Measurements from ENCODE around the gene DLG5. TPM values are rescaled to one million over a fixed set of nuclear protein-coding genes. Genes with fewer than 3 reads are reported as not detected.

DLG5 gene
- polyA plus RNA-seq, 3 donors, result 0.14 to 0.77 TPM; not detected in 1

GRCh38 chr10:77960829-77961329 lies 34.3 kb upstream of the DLG5 start:
- Histone ChIP-seq H2AFZ (ENCODE audit: insufficient read depth, low read depth, low read length, poor library complexity, severe bottlenecking) (no peak overlapping the region), H4K20me1 (ENCODE audit: insufficient read depth, low read length) (no peaks in the 10 kb centered on the region), H3K79me2 (ENCODE audit: insufficient read depth, low read length) (no peaks in the 10 kb centered on the region), H3K36me3 (replicated peaks in 1 of 2; ENCODE audit: control insufficient read depth in 1 of 2, insufficient read depth in 2 of 2, low read length in 2 of 2) (no peaks in the 10 kb centered on the region), H3K27me3 (ENCODE audit: control insufficient read depth in 2 of 2, insufficient read depth in 2 of 2, low read length in 2 of 2) (no peaks in the 10 kb centered on the region), H3K4me2 (replicated peaks; ENCODE audit: extremely low read depth, low read length, poor library complexity, severe bottlenecking) (no peak overlapping the region), H3K4me1 (ENCODE audit: control insufficient read depth in 1 of 2, insufficient read depth in 2 of 2, low read length in 2 of 2) (no peaks in the 10 kb centered on the region), H3K27ac (ENCODE audit: low read depth in 1 of 2, low read length in 2 of 2) (no peak overlapping the region), H3K9ac (ENCODE audit: insufficient read depth, low read length, poor library complexity, severe bottlenecking) (no peak overlapping the region), H3K4me3 (replicated peaks in 1 of 3; ENCODE audit: low read depth in 2 of 3, low read length in 3 of 3) (no peak overlapping the region), H3K9me3 (replicated peaks in 1 of 2; ENCODE audit: control insufficient read depth in 1 of 2, insufficient read depth in 1 of 2, low read length in 2 of 2) (peaks cover 5 to 8% of the 10 kb centered on the region in 2 donors)
- no peak overlapping the region for H3K4me3 Mint-ChIP-seq
- no CpG with 5 or more reads among the region's 6 CpGs for WGBS (ENCODE audit: insufficient coverage)
- no peak for TF ChIP-seq CTCF (IDR thresholded peaks at IDR 0.05)
- intact Hi-C loops (cut with micrococcal nuclease), result no loop called here
- no peak overlapping the region for H3K27ac Mint-ChIP-seq
- no peak for DNase-seq
- H3K4me1 Mint-ChIP-seq, result no peaks in the 10 kb centered on the region
- no peaks in the 10 kb centered on the region for H3K36me3 Mint-ChIP-seq
- H3K27me3 Mint-ChIP-seq (ENCODE audit: low read depth in 3 of 3), result peaks cover 1 to 9% (median 9%) of the 10 kb centered on the region in 3 donors
- H3K9me3 Mint-ChIP-seq, result peaks cover 0 to 9% (median 2%) of the 10 kb centered on the region in 7 donors

GRCh38 chr10:77959887-77960455 lies 33.4 kb upstream of the DLG5 start:
- H3K9ac ChIP-seq (ENCODE audit: insufficient read depth, low read length, poor library complexity, severe bottlenecking), result no peak overlapping the region
- no peak for DNase-seq
- no peak for TF ChIP-seq CTCF (IDR thresholded peaks at IDR 0.05)
- H3K9me3 ChIP-seq (replicated peaks in 1 of 2; ENCODE audit: control insufficient read depth in 1 of 2, insufficient read depth in 1 of 2, low read length in 2 of 2), result peaks cover 5 to 8% of the 10 kb centered on the region in 2 donors
- Mint-ChIP-seq H3K36me3 (no peaks in the 10 kb centered on the region), H3K27ac (no peak overlapping the region), H3K27me3 (ENCODE audit: low read depth in 3 of 3) (peaks cover 1 to 9% (median 9%) of the 10 kb centered on the region in 3 donors), H3K4me1 (no peaks in the 10 kb centered on the region), H3K4me3 (no peak overlapping the region), H3K9me3 (peaks cover 0 to 9% (median 2%) of the 10 kb centered on the region in 7 donors)
- no peaks in the 10 kb centered on the region for H3K4me1 ChIP-seq (ENCODE audit: control insufficient read depth in 1 of 2, insufficient read depth in 2 of 2, low read length in 2 of 2)
- H2AFZ ChIP-seq (ENCODE audit: insufficient read depth, low read depth, low read length, poor library complexity, severe bottlenecking), result no peak overlapping the region
- H4K20me1 ChIP-seq (ENCODE audit: insufficient read depth, low read length), result no peaks in the 10 kb centered on the region
- H3K27me3 ChIP-seq (ENCODE audit: control insufficient read depth in 2 of 2, insufficient read depth in 2 of 2, low read length in 2 of 2), result no peaks in the 10 kb centered on the region
- no peak overlapping the region for H3K4me2 ChIP-seq (replicated peaks; ENCODE audit: extremely low read depth, low read length, poor library complexity, severe bottlenecking)
- H3K27ac ChIP-seq (ENCODE audit: low read depth in 1 of 2, low read length in 2 of 2), result no peak overlapping the region
- WGBS (ENCODE audit: insufficient coverage), result 96% methylated on average over 5 of the region's 8 CpGs
- H3K4me3 ChIP-seq (replicated peaks in 1 of 3; ENCODE audit: low read depth in 2 of 3, low read length in 3 of 3), result no peak overlapping the region
- H3K36me3 ChIP-seq (replicated peaks in 1 of 2; ENCODE audit: control insufficient read depth in 1 of 2, insufficient read depth in 2 of 2, low read length in 2 of 2), result no peaks in the 10 kb centered on the region
- intact Hi-C loops (cut with micrococcal nuclease), result no loop called here
- H3K79me2 ChIP-seq (ENCODE audit: insufficient read depth, low read length), result no peaks in the 10 kb centered on the region

Measured in CD14-positive monocyte (primary cell).